PC-3 (cell line): ENCODE measurements around the gene JMJD6.

Source experiments
- CTCF ChIP-seq: fragments of 300-600 bp; sonication (generic); conservative IDR thresholded peaks from 2 replicates; pipeline ENCODE4 v1.5.1; 2017; ENCODE audit warnings: antibody characterized with exemption, low read depth, mild to moderate bottlenecking, low read length
- EZH2 ChIP-seq: fragments of 300-600 bp; sonication (generic); IDR thresholded peaks from one replicate; pipeline ENCODE4 v1.6.1; 2017; ENCODE audit warnings: antibody characterized with exemption, mild to moderate bottlenecking, low read length; ENCODE audit not compliant: unreplicated experiment
- EZH2phosphoT487 ChIP-seq: fragments of 300-600 bp; sonication (generic); IDR thresholded peaks from 2 replicates; pipeline ENCODE4 v1.6.1; 2018; ENCODE audit warnings: mild to moderate bottlenecking, antibody characterized with exemption, low read length, borderline replicate concordance

GRCh38 chr17:76742958-76743357 lies 16.6 kb upstream of the JMJD6 start:
- TF ChIP-seq CTCF (no peak), EZH2 (no peak), EZH2phosphoT487 (no peak)
